Endothelial cell of umbilical vein (primary cell): ENCODE data around the gene MGAT5B.

ENCODE experiments used
- CTCF ChIP-seq, 2 donors: IDR thresholded peaks; 1 replicate in 1 of 2; 2 replicates in 1 of 2; pipeline ENCODE4 v1.5.1; 2011; ENCODE audit warnings: low read length in 2 of 2, mild to moderate bottlenecking in 2 of 2, moderate library complexity in 2 of 2, control low read depth in 1 of 2, inconsistent platforms in 1 of 2, low read depth in 1 of 2; ENCODE audit not compliant: insufficient read depth in 1 of 2; ENCODE audit errors: extremely low read depth in 1 of 2
- MAX ChIP-seq: IDR thresholded peaks from 2 replicates; pipeline ENCODE4 v1.6.1; 2011; ENCODE audit not compliant: insufficient read depth, insufficient read length

- TF ChIP-seq CTCF (IDR thresholded peaks at IDR 0.05; ENCODE audit: extremely low read depth in 1 of 2, insufficient read depth in 1 of 2, low read depth in 1 of 2, low read length in 2 of 2) (no peak), MAX (no peak)
These were observed 58.1 kb downstream of the MGAT5B start for GRCh38 chr17:76926237-76926866.
